HCT116 (cell line): ENCODE results near the gene OPCML. TPM values are rescaled to one million over a fixed set of nuclear protein-coding genes. Genes with fewer than 3 reads are reported as not detected.

ENCODE experiments used
- ATAC-seq: fragments of 200-7000 bp; cut with Tn5 transposase; 2 replicates; pipeline ENCODE4 v1.9.1; 2020; ENCODE audit warnings: mild to moderate bottlenecking, moderate library complexity
- BruUV-seq: library from RNA; stranded (reverse); fragments of 400-500 nt; replicated peaks from 2 replicates; lab custom pipeline; 2021; lab: Mats Ljungman, UMichigan
- CTCF ChIA-PET: fragments of 300-600 bp; sonication (Branson Sonifier 250); formaldehyde crosslinking; loops from one replicate; lab custom pipeline; 2021; ENCODE audit warnings: antibody characterized with exemption; lab: Charles Lee
- POLR2A ChIA-PET: fragments of 300-600, 350-600 bp; sonication (Branson Sonifier 250); formaldehyde crosslinking; loops from one replicate; lab custom pipeline; 2021; ENCODE audit warnings: antibody characterized with exemption; lab: Charles Lee
- RAD21 ChIA-PET, 2 experiments: fragments of 300-600 bp; sonication (Branson Sonifier 250); formaldehyde crosslinking; loops; one replicate each; lab custom pipeline; 2023; ENCODE audit warnings: low total read pairs in 2 of 2; ENCODE audit not compliant: uncharacterized antibody in 2 of 2, unreplicated experiment in 2 of 2, low non-redundant PET in 1 of 2; lab: Charles Lee
- DNase-seq: peaks from one replicate; pipeline ENCODE4 v3.0.0-alpha.2; 2010; ENCODE audit warnings: low read depth, low spot score
- H2AFZ ChIP-seq: fragments of 200-600 bp; shearing (Covaris generic), sonication (generic); 2 replicates; pipeline ENCODE4 v1.6.1; 2017; ENCODE audit warnings: low read depth, mixed run types, mixed read lengths, antibody characterized with exemption, low read length; ENCODE audit not compliant: poor library complexity, severe bottlenecking
- H3K27ac ChIP-seq: 2 replicates; pipeline ENCODE4 v1.5.1; 2012; ENCODE audit warnings: low read depth, low read length
- H3K27me3 ChIP-seq: fragments of 200-600 bp; sonication (generic); 2 replicates; pipeline ENCODE4 v1.6.1; 2016; ENCODE audit warnings: mixed run types, low read length, mixed read lengths; ENCODE audit not compliant: insufficient read depth
- H3K36me3 ChIP-seq, 2 experiments: fragments of 200-500 bp in 1 of 2; fragments of 200-600 bp in 1 of 2; sonication (Bioruptor generic) in 1 of 2; sonication (generic) in 1 of 2; 2 replicates each; pipeline versions ENCODE4 v1.5.1 to v1.6.1; 2014 to 2016; ENCODE audit warnings: low read length in 2 of 2, inconsistent platforms in 1 of 2, mixed read lengths in 1 of 2, mixed run types in 1 of 2; ENCODE audit not compliant: insufficient read depth in 2 of 2, control insufficient read depth in 1 of 2
- H3K4me1 ChIP-seq, 2 experiments: fragments of 200-600 bp in 1 of 2; sonication (generic) in 1 of 2; 2 replicates each; pipeline versions ENCODE4 v1.5.1 to v1.6.1; 2012 to 2017; ENCODE audit warnings: low read length in 2 of 2, inconsistent platforms in 1 of 2, mild to moderate bottlenecking in 1 of 2, mixed read lengths in 1 of 2, mixed run types in 1 of 2, moderate library complexity in 1 of 2; ENCODE audit not compliant: insufficient read depth in 2 of 2, control insufficient read depth in 1 of 2
- H3K4me2 ChIP-seq: fragments of 200-600 bp; sonication (generic); 2 replicates; pipeline ENCODE4 v1.6.1; 2017; ENCODE audit warnings: mixed run types, low read length, mixed read lengths
- H3K4me3 ChIP-seq, 2 experiments: fragments of 200-600 bp in 1 of 2; sonication (generic) in 1 of 2; replicated peaks in 1 of 2; 2 replicates each; pipeline ENCODE4 v1.5.1; 2011 to 2016; ENCODE audit warnings: low read length in 2 of 2, control low read depth in 1 of 2, low read depth in 1 of 2, mild to moderate bottlenecking in 1 of 2, mixed read lengths in 1 of 2, mixed run types in 1 of 2
- H3K79me2 ChIP-seq: fragments of 200-600 bp; sonication (generic); 2 replicates; pipeline ENCODE4 v1.6.1; 2017; ENCODE audit warnings: mild to moderate bottlenecking, mixed run types, low read length, moderate library complexity, mixed read lengths; ENCODE audit not compliant: insufficient read depth
- H3K9ac ChIP-seq: fragments of 200-600 bp; sonication (generic); 2 replicates; pipeline ENCODE4 v1.6.1; 2016; ENCODE audit warnings: low read length, mixed read lengths
- H3K9me2 ChIP-seq: fragments of 200-600 bp; sonication (generic), shearing (Covaris generic); 2 replicates; pipeline ENCODE4 v1.6.1; 2017; ENCODE audit warnings: mixed run types, mild to moderate bottlenecking, moderate library complexity; ENCODE audit not compliant: insufficient read depth
- H3K9me3 ChIP-seq, 2 experiments: fragments of 200-500 bp in 1 of 2; fragments of 200-600 bp in 1 of 2; sonication (Bioruptor generic) in 1 of 2; sonication (generic) in 1 of 2; 2 replicates each; pipeline ENCODE4 v1.6.1; 2014 to 2017; ENCODE audit warnings: low read length in 2 of 2, mixed read lengths in 2 of 2, inconsistent platforms in 1 of 2, low read depth in 1 of 2, mild to moderate bottlenecking in 1 of 2, mixed run types in 1 of 2, moderate library complexity in 1 of 2; ENCODE audit not compliant: control insufficient read depth in 1 of 2, insufficient read depth in 1 of 2
- H4K20me1 ChIP-seq: fragments of 200-600 bp; sonication (generic), shearing (Covaris generic); 2 replicates; pipeline ENCODE4 v1.6.1; 2017; ENCODE audit warnings: mixed run types, mild to moderate bottlenecking, moderate library complexity; ENCODE audit not compliant: insufficient read depth
- ATF3 ChIP-seq: IDR thresholded peaks from 2 replicates; pipeline ENCODE4 v1.6.1; 2012
- CEBPB ChIP-seq: IDR thresholded peaks from 2 replicates; pipeline ENCODE4 v1.6.1; 2012; ENCODE audit warnings: low read depth
- CTCF ChIP-seq, 3 experiments: fragments of 200-600 bp in 1 of 3; sonication (generic) in 1 of 3; IDR thresholded peaks in 2 of 3; conservative IDR thresholded peaks in 1 of 3; 2 replicates each; pipeline ENCODE4 v1.5.1; 2012 to 2017; ENCODE audit warnings: low read depth in 2 of 3, low read length in 2 of 3, antibody characterized with exemption in 1 of 3, borderline replicate concordance in 1 of 3, control low read depth in 1 of 3, mild to moderate bottlenecking in 1 of 3, mixed read lengths in 1 of 3, mixed run types in 1 of 3, moderate library complexity in 1 of 3; ENCODE audit not compliant: insufficient read depth in 1 of 3
- EGR1 ChIP-seq: IDR thresholded peaks from 2 replicates; pipeline ENCODE4 v1.6.1; 2012; ENCODE audit warnings: low read depth
- ELF1 ChIP-seq: IDR thresholded peaks from 2 replicates; pipeline ENCODE4 v1.6.1; 2012; ENCODE audit warnings: low read depth, borderline replicate concordance
- EZH2 ChIP-seq: fragments of 200-600 bp; sonication (generic); IDR thresholded peaks from 2 replicates; pipeline ENCODE4 v1.6.1; 2017; ENCODE audit warnings: antibody characterized with exemption, mixed run types
- FOSL1 ChIP-seq: IDR thresholded peaks from 2 replicates; pipeline ENCODE4 v1.6.1; 2012; ENCODE audit warnings: low read depth
- POLR2A ChIP-seq: IDR thresholded peaks from 2 replicates; pipeline ENCODE4 v1.7.0; 2011; ENCODE audit warnings: borderline replicate concordance; ENCODE audit not compliant: insufficient read depth, insufficient read length; ENCODE audit errors: extremely low read depth
- POLR2AphosphoS5 ChIP-seq: IDR thresholded peaks from 2 replicates; pipeline ENCODE4 v1.6.1; 2011; ENCODE audit warnings: mild to moderate bottlenecking, low read depth, low read length, moderate library complexity
- RAD21 ChIP-seq: IDR thresholded peaks from 2 replicates; pipeline ENCODE4 v1.6.1; 2012; ENCODE audit warnings: low read depth, mild to moderate bottlenecking
- TCF7L2 ChIP-seq: IDR thresholded peaks from 2 replicates; pipeline ENCODE4 v1.7.0; 2011; ENCODE audit warnings: borderline replicate concordance, inconsistent platforms; ENCODE audit not compliant: insufficient read depth, insufficient read length; ENCODE audit errors: extremely low read depth
- ZNF274 ChIP-seq: fragments of 200-500 bp; sonication (Bioruptor generic); IDR thresholded peaks from 2 replicates; pipeline ENCODE4 v1.6.1; 2014; ENCODE audit warnings: mild to moderate bottlenecking, low read depth, low read length, inconsistent platforms
- intact Hi-C: fragments of 100-400 bp; cut with micrococcal nuclease; formaldehyde crosslinking; loops from 2 replicates; pipeline ENCODE4 v1.10.0; 2022
- total RNA-seq: library from RNA; stranded (reverse); gene quantifications from one replicate; pipeline ENCODE4 v1.2.1, GENCODE V29; 2021; ENCODE audit not compliant: unreplicated experiment

The OPCML gene
- total RNA-seq, 1 experiment from 2014 or later, result not detected

GRCh38 chr11:132490978-132491377 is 1041.3 kb downstream of the OPCML start:
- H3K4me1 ChIP-seq, result no peaks in the 10 kb centered on the region
- intact Hi-C loops, result no loop called here
- no peak overlapping the region for H3K4me2 ChIP-seq
- H3K9ac ChIP-seq, result no peak overlapping the region
- no peak for DNase-seq
- H3K27me3 ChIP-seq, result no peaks in the 10 kb centered on the region
- H3K36me3 ChIP-seq, result no peaks in the 10 kb centered on the region
- POLR2A ChIA-PET, result no interaction called here
- H3K79me2 ChIP-seq, result no peaks in the 10 kb centered on the region
- peaks cover 22 to 24% of the 10 kb centered on the region in 2 experiments; a peak in 2 of 4 replicates for H3K9me3 ChIP-seq
- H2AFZ ChIP-seq, result no peak overlapping the region
- RAD21 ChIA-PET, result no interaction called here
- H4K20me1 ChIP-seq, result no peaks in the 10 kb centered on the region
- H3K4me3 ChIP-seq, result no peak overlapping the region
- no peaks in the 10 kb centered on the region for H3K9me2 ChIP-seq
- H3K27ac ChIP-seq, result no peak overlapping the region
- CTCF ChIA-PET, result no interaction called here
- no peak for ATAC-seq
- no TSS peak for BruUV-seq
- TF ChIP-seq EGR1 (no peak), RAD21 (no peak), CTCF (IDR thresholded peaks at IDR 0.05 in 2 of 3, conservative IDR thresholded peaks at IDR 0.05 in 1 of 3; ENCODE audit: borderline replicate concordance in 1 of 3, insufficient read depth in 1 of 3, low read depth in 2 of 3, low read length in 2 of 3) (no peak)

GRCh38 chr11:132486060-132486459 is 1046.2 kb downstream of the OPCML start:
- RAD21 ChIA-PET, result no interaction called here
- ATAC-seq (no peak), DNase-seq (no peak)
- Histone ChIP-seq H3K4me2 (no peak overlapping the region), H3K36me3 (no peaks in the 10 kb centered on the region), H3K4me3 (no peak overlapping the region), H3K4me1 (no peaks in the 10 kb centered on the region), H3K9ac (no peak overlapping the region), H4K20me1 (no peaks in the 10 kb centered on the region), H3K79me2 (no peaks in the 10 kb centered on the region), H3K27me3 (no peaks in the 10 kb centered on the region), H3K9me2 (no peaks in the 10 kb centered on the region), H2AFZ (no peak overlapping the region), H3K9me3 (peaks cover 11 to 21% of the 10 kb centered on the region in 2 experiments; a peak in 2 of 4 replicates), H3K27ac (no peak overlapping the region)
- POLR2A ChIA-PET, result no interaction called here
- intact Hi-C loops, result no loop called here
- TF ChIP-seq ELF1 (no peak), POLR2A (no peak), ZNF274 (no peak), EZH2 (no peak), CEBPB (no peak), EGR1 (no peak), POLR2AphosphoS5 (no peak), TCF7L2 (no peak), CTCF (IDR thresholded peaks at IDR 0.05 in 2 of 3, conservative IDR thresholded peaks at IDR 0.05 in 1 of 3; ENCODE audit: borderline replicate concordance in 1 of 3, insufficient read depth in 1 of 3, low read depth in 2 of 3, low read length in 2 of 3) (no peak), ATF3 (no peak), FOSL1 (no peak)
- CTCF ChIA-PET, result no interaction called here
- BruUV-seq, result no TSS peak
